ENCODE measurements around the gene ACAA2.

The ACAA2 gene

GRCh38 chr18:49853011-49853410, 39.7 kb upstream of the ACAA2 start (continued):
- TF ChIP-seq GLIS3 (CRISPR knock-in tag; IDR thresholded peaks at IDR 0.05) (no peak), ESRRG (CRISPR knock-in tag; IDR thresholded peaks at IDR 0.05) (no peak)

- ATAC-seq, result no peak
- TF ChIP-seq POU6F1 (CRISPR knock-in tag; IDR thresholded peaks at IDR 0.05; ENCODE audit: borderline replicate concordance, low read depth) (no peak), CSDC2 (CRISPR knock-in tag; IDR thresholded peaks at IDR 0.05) (no peak), ZNF565 (CRISPR knock-in tag; conservative IDR thresholded peaks at IDR 0.05; ENCODE audit: low read depth) (no peak), ISL1 (CRISPR knock-in tag; IDR thresholded peaks at IDR 0.05) (no peak), ESRRG (CRISPR knock-in tag; IDR thresholded peaks at IDR 0.05) (no peak), TOX (CRISPR knock-in tag; IDR thresholded peaks at IDR 0.05; ENCODE audit: borderline replicate concordance) (no peak)
These were observed 38.3 kb upstream of the ACAA2 start for GRCh38 chr18:49851624-49852023.

GRCh38 chr18:49850636-49851035, 37.3 kb upstream of the ACAA2 start:
- no peak for ATAC-seq
- TF ChIP-seq SNAI2 (CRISPR knock-in tag; IDR thresholded peaks at IDR 0.05) (no peak), GLIS3 (CRISPR knock-in tag; IDR thresholded peaks at IDR 0.05) (no peak), ESRRG (CRISPR knock-in tag; IDR thresholded peaks at IDR 0.05) (no peak), TSHZ2 (CRISPR knock-in tag; IDR thresholded peaks at IDR 0.05) (no peak), CSRNP3 (CRISPR knock-in tag; IDR thresholded peaks at IDR 0.05) (no peak), CSDC2 (CRISPR knock-in tag; IDR thresholded peaks at IDR 0.05) (no peak), BACH2 (CRISPR knock-in tag; IDR thresholded peaks at IDR 0.05; ENCODE audit: borderline replicate concordance) (no peak), ZNF8 (CRISPR knock-in tag; IDR thresholded peaks at IDR 0.05) (no peak), TCF4 (CRISPR knock-in tag; IDR thresholded peaks at IDR 0.05; ENCODE audit: borderline replicate concordance) (no peak), PATZ1 (CRISPR knock-in tag; IDR thresholded peaks at IDR 0.05; ENCODE audit: borderline replicate concordance) (no peak), ZFP30 (CRISPR knock-in tag; IDR thresholded peaks at IDR 0.05) (no peak), TOX (CRISPR knock-in tag; IDR thresholded peaks at IDR 0.05; ENCODE audit: borderline replicate concordance) (no peak), ZC3H10 (CRISPR knock-in tag; IDR thresholded peaks at IDR 0.05) (no peak), OSR1 (CRISPR knock-in tag; IDR thresholded peaks at IDR 0.05) (no peak)

GRCh38 chr18:49849331-49850217, 36.2 kb upstream of the ACAA2 start:
- ATAC-seq, result peak; percentile 96
- TF ChIP-seq PATZ1 (CRISPR knock-in tag; IDR thresholded peaks at IDR 0.05; ENCODE audit: borderline replicate concordance) (no peak), ESRRG (CRISPR knock-in tag; IDR thresholded peaks at IDR 0.05) (no peak), PPARA (CRISPR knock-in tag; IDR thresholded peaks at IDR 0.05; ENCODE audit: borderline replicate concordance) (no peak), RARB (CRISPR knock-in tag; IDR thresholded peaks at IDR 0.05) (no peak), ARNTL (CRISPR knock-in tag; IDR thresholded peaks at IDR 0.05; ENCODE audit: borderline replicate concordance, low read depth) (no peak), ZNF565 (CRISPR knock-in tag; conservative IDR thresholded peaks at IDR 0.05; ENCODE audit: low read depth) (no peak), ISL1 (CRISPR knock-in tag; IDR thresholded peaks at IDR 0.05) (no peak), ZFP30 (CRISPR knock-in tag; IDR thresholded peaks at IDR 0.05) (no peak), TSHZ2 (CRISPR knock-in tag; IDR thresholded peaks at IDR 0.05) (no peak), CSRNP3 (CRISPR knock-in tag; IDR thresholded peaks at IDR 0.05) (no peak)
